Kasumi-1 (cell line): Measurements from ENCODE around the gene CORO2B.
"Not testable (repeated sequence)": the region's sequence is repeated elsewhere in the genome, so short reads cannot be mapped to it uniquely, and the experiment has no call there.

Source experiments
- DNase-seq, 2 experiments: peaks; one replicate each; lab custom pipeline; 2025; lab: John Stamatoyannopoulos, UW

The CORO2B gene

GRCh38 chr15:68672781-68673205, 94.0 kb downstream of the CORO2B start:
- DNase-seq = no peak

GRCh38 chr15:68674975-68675374, 96.2 kb downstream of the CORO2B start:
- peak; percentile 76 to 83 for DNase-seq

GRCh38 chr15:68676011-68676605, 97.3 kb downstream of the CORO2B start:
- no peak for DNase-seq

GRCh38 chr15:68676926-68677325, 98.1 kb downstream of the CORO2B start:
- DNase-seq = no peak

GRCh38 chr15:68677996-68678395, 99.2 kb downstream of the CORO2B start:
- DNase-seq = no peak

- no peak for DNase-seq
Measured at GRCh38 chr15:68678746-68679145, 100.0 kb downstream of the CORO2B start.

GRCh38 chr15:68679161-68679560, 100.4 kb downstream of the CORO2B start:
- no peak for DNase-seq

GRCh38 chr15:68679961-68680371, 101.2 kb downstream of the CORO2B start:
- no peak for DNase-seq

- not testable (repeated sequence) for DNase-seq
Measured at GRCh38 chr15:68680756-68681155, 102.0 kb downstream of the CORO2B start.

GRCh38 chr15:68681836-68682235, 103.0 kb downstream of the CORO2B start:
- DNase-seq = no peak

- no peak for DNase-seq
Measured at GRCh38 chr15:68682330-68682729, 103.5 kb downstream of the CORO2B start.

- DNase-seq = no peak
Measured at GRCh38 chr15:68683026-68683425, 104.2 kb downstream of the CORO2B start.

- DNase-seq = no peak
Measured at GRCh38 chr15:68683551-68683950, 104.8 kb downstream of the CORO2B start.

- no peak for DNase-seq
Measured at GRCh38 chr15:68684476-68684875, 105.7 kb downstream of the CORO2B start.

GRCh38 chr15:68687136-68687735, 108.4 kb downstream of the CORO2B start:
- DNase-seq = no peak

GRCh38 chr15:68691705-68692104, 112.9 kb downstream of the CORO2B start:
- DNase-seq = no peak

- peak; percentile 51 to 62 for DNase-seq
Measured at GRCh38 chr15:68693071-68693470, 114.3 kb downstream of the CORO2B start.

- DNase-seq = no peak
Measured at GRCh38 chr15:68694111-68694510, 115.3 kb downstream of the CORO2B start.

GRCh38 chr15:68695061-68695595, 116.3 kb downstream of the CORO2B start:
- no peak for DNase-seq

GRCh38 chr15:68696414-68697363, 117.9 kb downstream of the CORO2B start:
- no peak for DNase-seq

- DNase-seq = no peak
Measured at GRCh38 chr15:68697711-68698690, 119.2 kb downstream of the CORO2B start.
